IMR-90 (cell line): ENCODE data around the gene TMEM170A. TPM values are rescaled to one million over a fixed set of nuclear protein-coding genes. Genes with fewer than 3 reads are reported as not detected.

ENCODE experiments used
- ATAC-seq: fragments of 200-7000 bp; cut with Tn5 transposase; 2 replicates; pipeline ENCODE4 v1.9.1; 2020; ENCODE audit warnings: low read depth, mild to moderate bottlenecking, moderate library complexity
- BruUV-seq: library from RNA; stranded (reverse); fragments of 400-500 nt; replicated peaks from 2 replicates; lab custom pipeline; 2021; lab: Mats Ljungman, UMichigan
- CTCF ChIA-PET: fragments of 300-600 bp; formaldehyde crosslinking; extraction: SDS; loops from one replicate; lab custom pipeline; 2021; ENCODE audit warnings: antibody characterized with exemption; lab: Yijun Ruan, JAX
- POLR2A ChIA-PET: fragments of 300-600 bp; sonication (Branson Sonifier 250); formaldehyde crosslinking; loops from one replicate; lab custom pipeline; 2022; ENCODE audit warnings: antibody characterized with exemption; ENCODE audit not compliant: unreplicated experiment; lab: Charles Lee
- DNase-seq: peaks from one replicate; pipeline ENCODE4 v3.0.0; 2013
- H2AFZ ChIP-seq: replicated peaks from 2 replicates; pipeline ENCODE3; 2013; ENCODE audit warnings: low read length, mild to moderate bottlenecking; ENCODE audit not compliant: poor library complexity
- H2AK5ac ChIP-seq: 2 replicates; pipeline ENCODE4 v1.6.1; 2013; ENCODE audit warnings: low read depth, low read length, inconsistent platforms
- H2AK9ac ChIP-seq: replicated peaks from 2 replicates; pipeline ENCODE3; 2013; ENCODE audit warnings: mild to moderate bottlenecking, low read depth, low read length, moderate library complexity; ENCODE audit not compliant: poor library complexity
- H2BK120ac ChIP-seq: 2 replicates; pipeline ENCODE4 v1.6.1; 2013; ENCODE audit warnings: low read depth, low read length, inconsistent platforms
- H2BK15ac ChIP-seq: 3 replicates; pipeline ENCODE4 v1.6.1; 2013; ENCODE audit warnings: low read depth, low read length, inconsistent platforms
- H2BK20ac ChIP-seq: 2 replicates; pipeline ENCODE4 v1.6.1; 2013; ENCODE audit warnings: low read depth, mild to moderate bottlenecking, inconsistent platforms, low read length, moderate library complexity
- H2BK5ac ChIP-seq: 2 replicates; pipeline ENCODE4 v1.6.1; 2013; ENCODE audit warnings: mild to moderate bottlenecking, low read depth, low read length, inconsistent platforms; ENCODE audit not compliant: poor library complexity, severe bottlenecking
- H3K14ac ChIP-seq: replicated peaks from 2 replicates; pipeline ENCODE4 v1.6.1; 2013; ENCODE audit warnings: low read depth, low read length, inconsistent platforms
- H3K18ac ChIP-seq: 2 replicates; pipeline ENCODE4 v1.6.1; 2013; ENCODE audit warnings: low read depth, low read length, control low read depth
- H3K23ac ChIP-seq: 2 replicates; pipeline ENCODE4 v1.6.1; 2013; ENCODE audit warnings: low read depth, low read length, inconsistent platforms
- H3K27ac ChIP-seq: 2 replicates; pipeline ENCODE4 v1.5.1; 2013; ENCODE audit warnings: mild to moderate bottlenecking, control low read depth, low read length; ENCODE audit not compliant: insufficient read depth
- H3K27me3 ChIP-seq: 2 replicates; pipeline ENCODE4 v1.6.1; 2013; ENCODE audit warnings: low read length; ENCODE audit not compliant: control insufficient read depth, insufficient read depth
- H3K36me3 ChIP-seq: 2 replicates; pipeline ENCODE4 v1.6.1; 2013; ENCODE audit warnings: low read length, mixed read lengths; ENCODE audit not compliant: control insufficient read depth, insufficient read depth
- H3K4ac ChIP-seq: 2 replicates; pipeline ENCODE4 v1.6.1; 2013; ENCODE audit warnings: low read depth, low read length, inconsistent platforms
- H3K4me1 ChIP-seq: 2 replicates; pipeline ENCODE4 v1.6.1; 2013; ENCODE audit warnings: low read length, mixed read lengths; ENCODE audit not compliant: control insufficient read depth, insufficient read depth
- H3K4me2 ChIP-seq: 2 replicates; pipeline ENCODE4 v1.6.1; 2013; ENCODE audit warnings: low read depth, mild to moderate bottlenecking, control low read depth, low read length, moderate library complexity
- H3K4me3 ChIP-seq: 2 replicates; pipeline ENCODE4 v1.5.1; 2013; ENCODE audit warnings: low read depth, mild to moderate bottlenecking, control low read depth, low read length, moderate library complexity; ENCODE audit not compliant: insufficient read depth
- H3K56ac ChIP-seq: 2 replicates; pipeline ENCODE4 v1.6.1; 2013; ENCODE audit warnings: low read length, inconsistent platforms; ENCODE audit not compliant: insufficient read depth; ENCODE audit errors: extremely low read depth
- H3K79me1 ChIP-seq, 2 experiments: 2 replicates each; pipeline ENCODE4 v1.6.1; 2013; ENCODE audit warnings: low read length in 2 of 2, inconsistent platforms in 1 of 2, low read depth in 1 of 2
- H3K9ac ChIP-seq: 2 replicates; pipeline ENCODE4 v1.6.1; 2013; ENCODE audit warnings: low read depth, low read length, control low read depth
- H3K9me1 ChIP-seq: 2 replicates; pipeline ENCODE4 v1.6.1; 2013; ENCODE audit warnings: low read length, inconsistent platforms; ENCODE audit not compliant: insufficient read depth
- H3K9me3 ChIP-seq: 2 replicates; pipeline ENCODE4 v1.6.1; 2013; ENCODE audit warnings: low read length; ENCODE audit not compliant: control insufficient read depth, insufficient read depth
- H4K20me1 ChIP-seq: 2 replicates; pipeline ENCODE4 v1.6.1; 2013; ENCODE audit warnings: low read length, inconsistent platforms; ENCODE audit not compliant: insufficient read depth
- H4K5ac ChIP-seq: 2 replicates; pipeline ENCODE4 v1.6.1; 2013; ENCODE audit warnings: mild to moderate bottlenecking, low read depth, low read length, control low read depth
- H4K8ac ChIP-seq, 2 experiments: 2 replicates each; pipeline ENCODE4 v1.6.1; 2013; ENCODE audit warnings: low read depth in 2 of 2, low read length in 2 of 2, control low read depth in 1 of 2, inconsistent platforms in 1 of 2
- H4K91ac ChIP-seq: 2 replicates; pipeline ENCODE4 v1.6.1; 2013; ENCODE audit warnings: low read depth, low read length, inconsistent platforms; ENCODE audit not compliant: insufficient read depth
- NFE2L2 ChIP-seq: fragments of 150-350 bp; IDR thresholded peaks from 2 replicates; pipeline ENCODE4 v1.6.1; 2016; ENCODE audit warnings: low read depth, mild to moderate bottlenecking, low read length
- SMC3 ChIP-seq: fragments of 150-350 bp; IDR thresholded peaks from 2 replicates; pipeline ENCODE4 v1.6.1; 2016; ENCODE audit warnings: low read depth, mild to moderate bottlenecking, antibody characterized with exemption, low read length, moderate library complexity
- WGBS, 2 experiments: methylation state at CpG; one replicate each; pipeline versions ENCODE4 v1.1.5 to v1.1.7; 2013; ENCODE audit warnings: missing lambda C conversion rate in 2 of 2; ENCODE audit not compliant: insufficient read length in 1 of 2; ENCODE audit errors: extremely low coverage in 2 of 2; 5-methylcytosine and 5-hydroxymethylcytosine counted together
- dilution Hi-C: fragments of 300-500 bp; cut with HindIII; formaldehyde crosslinking; loops from one replicate; pipeline ENCODE4 v1.14.3; 2018; ENCODE audit warnings: low sequenced_read_pairs; ENCODE audit not compliant: unreplicated experiment
- in situ Hi-C: fragments of 300-500 bp; cut with MboI; formaldehyde crosslinking; loops from 3 replicates; pipeline ENCODE4 v1.14.3; 2019; ENCODE audit warnings: low sequenced_read_pairs, inconsistent platforms, mixed read lengths
- intact Hi-C: fragments of 100-400 bp; cut with micrococcal nuclease; formaldehyde crosslinking; loops from 2 replicates; pipeline ENCODE4 v1.10.0; 2022
- polyA plus RNA-seq, 3 experiments: library from polyadenylated mRNA; depleted of rRNA; stranded (reverse); fragments of >200 nt; gene quantifications; 2 replicates each; pipeline ENCODE4 v1.2.3, GENCODE V29; 2012; ENCODE audit warnings: low replicate concordance in 1 of 3
- total RNA-seq: library from RNA; depleted of rRNA; stranded (reverse); fragments of >200 nt; gene quantifications from 2 replicates; pipeline ENCODE4 v1.2.3, GENCODE V29; 2012

Gene TMEM170A
- total and polyA plus RNA-seq, 2 of the 4 experiments (the other 2 are of a cell fraction): 7.3 to 10.9 TPM

DNA sequence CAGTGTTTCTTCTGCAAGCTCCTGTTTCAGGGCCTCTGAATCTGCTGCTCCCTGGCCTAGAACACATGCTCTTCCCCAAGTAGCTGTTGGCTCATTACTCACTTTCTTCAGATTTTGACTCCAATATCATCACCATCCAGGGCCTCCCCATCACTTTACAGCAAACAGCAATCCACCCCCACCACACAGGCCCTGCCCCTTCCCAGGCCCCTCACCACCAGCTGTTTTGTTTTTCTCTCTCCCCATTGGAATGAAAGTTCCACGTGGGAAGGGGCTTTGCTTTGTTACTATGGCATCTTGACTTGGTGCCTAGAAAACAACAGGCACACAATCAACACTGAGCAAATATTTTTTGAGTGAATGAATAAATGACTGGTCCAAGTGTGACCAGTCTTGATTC is 4.0 kb downstream of the TMEM170A start:
- H3K14ac ChIP-seq: no peak overlapping the region

More for the DNA sequence above, 4.0 kb downstream of the TMEM170A start:
- Histone ChIP-seq H3K27me3 (no peaks in the 10 kb centered on the region), H3K4ac (no peak overlapping the region), H3K36me3 (no peaks in the 10 kb centered on the region), H2BK5ac (no peak overlapping the region), H3K23ac (no peak overlapping the region), H4K91ac (no peak overlapping the region), H4K8ac (no peak overlapping the region), H3K4me2 (no peak overlapping the region), H3K9me1 (peaks cover 12% of the 10 kb centered on the region), H3K4me1 (no peaks in the 10 kb centered on the region; the same call in 1 of the 2 replicates), H2BK15ac (no peak overlapping the region), H2AK5ac (no peak overlapping the region), H4K20me1 (peaks cover 27% of the 10 kb centered on the region), H3K9me3 (no peaks in the 10 kb centered on the region), H3K18ac (no peak overlapping the region), H3K79me1 (peaks cover 24 to 73% of the 10 kb centered on the region in 2 experiments), H2AFZ (no peak overlapping the region), H3K9ac (no peak overlapping the region), H4K5ac (no peak overlapping the region), H2BK20ac (no peak overlapping the region), H3K4me3 (no peak overlapping the region), H2BK120ac (no peak overlapping the region), H3K27ac (no peak overlapping the region), H3K56ac (no peak overlapping the region), H2AK9ac (no peak overlapping the region)
- TF ChIP-seq SMC3 (no peak), NFE2L2 (no peak)
- CTCF ChIA-PET: no interaction called here
- no TSS peak for BruUV-seq
- DNase-seq: no peak
- in situ Hi-C loops (no loop called here), intact Hi-C loops (loop anchor here (5.0 to 10.0 kb wide), 2 partner anchors 97 to 164 kb away; partner anchors contain the start of genes ADAT1 and TMEM231), dilution Hi-C loops (no loop called here)
- ATAC-seq: no peak
- POLR2A ChIA-PET: no interaction called here
- no CpG with 5 or more reads among the region's 1 CpG for WGBS, 2 experiments
